Body of pancreas (tissue), 4 donors: ENCODE results near the gene GRPEL2.

Source experiments
- POLR2A ChIP-seq, 3 donors: fragments of 450-650 bp; IDR thresholded peaks; one replicate each; pipeline ENCODE4 v1.6.1; 2016; ENCODE audit warnings: antibody characterized with exemption in 3 of 3, mild to moderate bottlenecking in 2 of 3
- TF ChIP-seq, protein P1 (sequence below), 7 experiments: fragments of 450-650 bp in 4 of 7; fragments of 200-600 bp in 3 of 7; sonication (generic) in 3 of 7; IDR thresholded peaks; one replicate each; pipeline ENCODE4 v1.5.1; 2016 to 2019; ENCODE audit warnings: antibody characterized with exemption in 7 of 7

DNA sequence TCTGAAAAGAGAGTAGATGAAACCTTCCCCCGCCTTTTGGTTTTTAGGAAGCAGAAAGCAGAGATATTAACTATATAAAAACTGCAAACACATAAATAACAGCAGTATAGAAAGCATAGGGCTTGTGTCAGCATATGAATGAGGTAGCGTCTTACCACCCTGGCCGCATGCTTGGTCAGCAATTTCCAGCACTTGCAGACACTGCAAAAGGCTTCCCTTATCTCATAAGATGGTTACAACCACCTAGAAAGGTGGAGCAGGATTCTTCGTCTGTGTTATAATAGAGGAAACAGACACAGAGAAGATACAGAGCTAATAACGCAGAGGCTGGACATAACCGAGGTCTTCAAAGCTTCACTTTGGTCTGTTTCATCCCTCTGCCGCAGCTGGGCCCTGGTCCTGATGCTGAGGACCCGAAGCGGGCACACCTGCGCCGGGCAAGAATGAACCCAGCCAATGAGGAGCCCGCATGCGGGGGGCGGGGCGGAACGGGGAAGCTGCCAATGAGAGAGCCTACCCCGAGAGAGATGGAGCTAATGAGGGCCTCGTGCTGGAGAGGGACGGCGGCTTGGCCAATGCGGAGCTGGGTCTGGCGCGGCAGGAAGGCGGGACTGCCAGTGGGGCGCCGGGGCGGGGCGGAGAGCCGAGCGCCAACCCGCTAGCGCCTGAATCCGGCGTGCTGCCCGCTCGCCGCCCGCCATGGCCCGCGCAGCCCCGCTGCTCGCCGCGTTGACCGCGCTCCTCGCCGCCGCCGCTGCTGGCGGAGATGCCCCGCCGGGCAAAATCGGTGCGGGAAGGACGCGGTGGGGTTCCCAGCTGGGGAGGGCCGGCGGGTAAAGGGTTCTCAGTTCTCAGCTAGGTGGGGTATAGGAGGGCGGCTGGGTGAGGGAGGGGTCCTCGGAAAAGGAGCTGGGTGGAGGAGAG lies 12.3 kb downstream of the GRPEL2 start, which contains the start of gene PCYOX1L:
- TF ChIP-seq, protein P1, sequence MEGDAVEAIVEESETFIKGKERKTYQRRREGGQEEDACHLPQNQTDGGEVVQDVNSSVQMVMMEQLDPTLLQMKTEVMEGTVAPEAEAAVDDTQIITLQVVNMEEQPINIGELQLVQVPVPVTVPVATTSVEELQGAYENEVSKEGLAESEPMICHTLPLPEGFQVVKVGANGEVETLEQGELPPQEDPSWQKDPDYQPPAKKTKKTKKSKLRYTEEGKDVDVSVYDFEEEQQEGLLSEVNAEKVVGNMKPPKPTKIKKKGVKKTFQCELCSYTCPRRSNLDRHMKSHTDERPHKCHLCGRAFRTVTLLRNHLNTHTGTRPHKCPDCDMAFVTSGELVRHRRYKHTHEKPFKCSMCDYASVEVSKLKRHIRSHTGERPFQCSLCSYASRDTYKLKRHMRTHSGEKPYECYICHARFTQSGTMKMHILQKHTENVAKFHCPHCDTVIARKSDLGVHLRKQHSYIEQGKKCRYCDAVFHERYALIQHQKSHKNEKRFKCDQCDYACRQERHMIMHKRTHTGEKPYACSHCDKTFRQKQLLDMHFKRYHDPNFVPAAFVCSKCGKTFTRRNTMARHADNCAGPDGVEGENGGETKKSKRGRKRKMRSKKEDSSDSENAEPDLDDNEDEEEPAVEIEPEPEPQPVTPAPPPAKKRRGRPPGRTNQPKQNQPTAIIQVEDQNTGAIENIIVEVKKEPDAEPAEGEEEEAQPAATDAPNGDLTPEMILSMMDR (IDR thresholded peaks at IDR 0.05) = no peak
- TF ChIP-seq POLR2A (IDR thresholded peaks at IDR 0.05) = peak in 1 of 3 donors; percentile 36
